OCI-LY3 (cell line): ENCODE measurements around the gene CLEC10A.

Source experiments
- CTCF ChIP-seq: fragments of 200-600, 300-600 bp; sonication (generic); IDR thresholded peaks from 2 replicates; pipeline ENCODE4 v1.5.1; 2014; ENCODE audit warnings: antibody characterized with exemption, low read length, low read depth
- EZH2phosphoT487 ChIP-seq: fragments of 200-600 bp; shearing (Covaris generic); IDR thresholded peaks from 2 replicates; pipeline ENCODE4 v1.6.1; 2018; ENCODE audit warnings: antibody characterized with exemption, mixed run types, low read depth

- TF ChIP-seq CTCF: no peak
- TF ChIP-seq EZH2phosphoT487: no peak
Observed at GRCh38 chr17:7029659-7030058, 50.4 kb downstream of the CLEC10A start.
